ENCODE data around the gene CDV3. TPM values are rescaled to one million over a fixed set of nuclear protein-coding genes. Genes with fewer than 3 reads are reported as not detected.

The CDV3 gene
- total RNA-seq, 1 experiment from 2014 or later = 81.4 TPM

DNA sequence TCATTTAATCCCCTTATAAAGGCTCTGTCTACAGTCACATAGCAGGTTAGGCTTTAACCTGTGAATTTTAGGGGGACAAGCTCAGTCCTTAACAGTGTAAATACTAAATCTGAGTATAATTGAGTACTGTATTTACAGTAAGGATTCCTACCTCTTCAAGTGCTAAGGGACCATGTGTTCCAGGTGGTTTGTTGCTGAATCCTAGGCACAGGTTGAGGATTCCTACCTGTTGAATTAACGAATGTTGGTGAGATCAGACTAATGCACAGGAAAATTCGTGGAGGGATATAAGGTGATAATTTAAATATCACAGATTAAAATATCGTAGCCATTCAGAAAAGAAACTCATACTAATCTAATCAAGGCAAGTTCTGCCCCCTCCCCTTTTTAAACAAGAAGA lies 24.9 kb downstream of the CDV3 start:
- intact Hi-C loops (cut with micrococcal nuclease) = no loop called here
- no peaks in the 10 kb centered on the region for H3K9me2 ChIP-seq (replicated peaks; ENCODE audit: low read length)
- no peak overlapping the region for H3K4me3 ChIP-seq (ENCODE audit: low read length)
- no peak overlapping the region for H2AFZ ChIP-seq (ENCODE audit: low read length)
- no peak for TF ChIP-seq EZH2 (IDR thresholded peaks at IDR 0.05; ENCODE audit: low read length, unreplicated experiment)
- TF ChIP-seq, protein P1, sequence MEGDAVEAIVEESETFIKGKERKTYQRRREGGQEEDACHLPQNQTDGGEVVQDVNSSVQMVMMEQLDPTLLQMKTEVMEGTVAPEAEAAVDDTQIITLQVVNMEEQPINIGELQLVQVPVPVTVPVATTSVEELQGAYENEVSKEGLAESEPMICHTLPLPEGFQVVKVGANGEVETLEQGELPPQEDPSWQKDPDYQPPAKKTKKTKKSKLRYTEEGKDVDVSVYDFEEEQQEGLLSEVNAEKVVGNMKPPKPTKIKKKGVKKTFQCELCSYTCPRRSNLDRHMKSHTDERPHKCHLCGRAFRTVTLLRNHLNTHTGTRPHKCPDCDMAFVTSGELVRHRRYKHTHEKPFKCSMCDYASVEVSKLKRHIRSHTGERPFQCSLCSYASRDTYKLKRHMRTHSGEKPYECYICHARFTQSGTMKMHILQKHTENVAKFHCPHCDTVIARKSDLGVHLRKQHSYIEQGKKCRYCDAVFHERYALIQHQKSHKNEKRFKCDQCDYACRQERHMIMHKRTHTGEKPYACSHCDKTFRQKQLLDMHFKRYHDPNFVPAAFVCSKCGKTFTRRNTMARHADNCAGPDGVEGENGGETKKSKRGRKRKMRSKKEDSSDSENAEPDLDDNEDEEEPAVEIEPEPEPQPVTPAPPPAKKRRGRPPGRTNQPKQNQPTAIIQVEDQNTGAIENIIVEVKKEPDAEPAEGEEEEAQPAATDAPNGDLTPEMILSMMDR (conservative IDR thresholded peaks at IDR 0.05; ENCODE audit: low read depth, low read length) = no peak
- no peak for TF ChIP-seq EZH2phosphoT487 (IDR thresholded peaks at IDR 0.05; ENCODE audit: borderline replicate concordance, low read length)
- ChIA-PET CTCF (no interaction called here), POLR2A (ENCODE audit: unreplicated experiment) (no interaction called here)
- no TSS peak for BruUV-seq (replicated peaks)
- peaks cover 9% of the 10 kb centered on the region; the same call in 1 of the 2 replicates for H3K4me1 ChIP-seq (ENCODE audit: insufficient read depth, low read length)
- no peaks in the 10 kb centered on the region for H3F3A ChIP-seq (ENCODE audit: low read length, unreplicated experiment)
- H3K79me2 ChIP-seq (ENCODE audit: low read length) = no peaks in the 10 kb centered on the region
- no peaks in the 10 kb centered on the region for H3K27me3 ChIP-seq (ENCODE audit: low read length)
- DNase-seq (no peak), ATAC-seq (no peak)
- no peak overlapping the region for H3K27ac ChIP-seq (ENCODE audit: low read length)
- H4K20me1 ChIP-seq (ENCODE audit: low read length) = no peaks in the 10 kb centered on the region
- H3K36me3 ChIP-seq (ENCODE audit: low read depth, low read length) = peaks cover 5% of the 10 kb centered on the region; the same call in 1 of the 2 replicates
- H3K9me3 ChIP-seq (ENCODE audit: low read length) = no peaks in the 10 kb centered on the region
- no peak overlapping the region for H3K4me2 ChIP-seq (ENCODE audit: low read length)
- no peak overlapping the region for H3K9ac ChIP-seq (ENCODE audit: low read length)

DNA sequence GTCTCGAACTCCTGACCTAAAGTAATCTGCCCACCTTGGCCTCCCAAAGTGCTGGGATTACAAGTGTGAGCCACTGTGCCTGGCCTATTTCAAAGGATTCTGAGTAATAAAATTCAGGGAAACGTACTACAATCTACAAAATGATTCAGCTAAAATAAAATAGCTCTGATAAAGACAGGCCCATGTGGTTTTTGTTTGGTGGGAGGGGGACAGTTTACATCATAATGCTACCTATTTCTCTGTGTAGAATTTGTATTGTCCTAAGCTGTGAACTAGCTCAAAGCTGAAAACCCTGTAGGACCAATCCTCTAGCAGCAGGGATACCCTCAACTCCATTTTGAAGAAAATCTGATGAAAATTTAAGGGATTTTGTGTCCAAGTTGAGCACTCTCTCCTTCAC lies 25.8 kb downstream of the CDV3 start:
- H3K9me2 ChIP-seq (replicated peaks; ENCODE audit: low read length) = no peaks in the 10 kb centered on the region
- intact Hi-C loops (cut with micrococcal nuclease) = no loop called here
- TF ChIP-seq, protein P1 (conservative IDR thresholded peaks at IDR 0.05; ENCODE audit: low read depth, low read length) = no peak
- no peak for TF ChIP-seq EZH2phosphoT487 (IDR thresholded peaks at IDR 0.05; ENCODE audit: borderline replicate concordance, low read length)
- no peak for TF ChIP-seq EZH2 (IDR thresholded peaks at IDR 0.05; ENCODE audit: low read length, unreplicated experiment)
- no peaks in the 10 kb centered on the region for H3K9me3 ChIP-seq (ENCODE audit: low read length)
- H3K4me2 ChIP-seq (ENCODE audit: low read length) = no peak overlapping the region
- H3K36me3 ChIP-seq (ENCODE audit: low read depth, low read length) = peaks cover 5% of the 10 kb centered on the region; the same call in 1 of the 2 replicates
- no TSS peak for BruUV-seq (replicated peaks)
- DNase-seq (no peak), ATAC-seq (no peak)
- CTCF ChIA-PET = no interaction called here
- no peak overlapping the region for H3K4me3 ChIP-seq (ENCODE audit: low read length)
- H3K9ac ChIP-seq (ENCODE audit: low read length) = no peak overlapping the region
- peaks cover 9% of the 10 kb centered on the region; the same call in 1 of the 2 replicates for H3K4me1 ChIP-seq (ENCODE audit: insufficient read depth, low read length)
- POLR2A ChIA-PET (ENCODE audit: unreplicated experiment) = no interaction called here
- no peak overlapping the region for H2AFZ ChIP-seq (ENCODE audit: low read length)
- H4K20me1 ChIP-seq (ENCODE audit: low read length) = no peaks in the 10 kb centered on the region
- H3K27me3 ChIP-seq (ENCODE audit: low read length) = no peaks in the 10 kb centered on the region
- H3F3A ChIP-seq (ENCODE audit: low read length, unreplicated experiment) = no peaks in the 10 kb centered on the region
- H3K27ac ChIP-seq (ENCODE audit: low read length) = no peak overlapping the region
- no peaks in the 10 kb centered on the region for H3K79me2 ChIP-seq (ENCODE audit: low read length)

DNA sequence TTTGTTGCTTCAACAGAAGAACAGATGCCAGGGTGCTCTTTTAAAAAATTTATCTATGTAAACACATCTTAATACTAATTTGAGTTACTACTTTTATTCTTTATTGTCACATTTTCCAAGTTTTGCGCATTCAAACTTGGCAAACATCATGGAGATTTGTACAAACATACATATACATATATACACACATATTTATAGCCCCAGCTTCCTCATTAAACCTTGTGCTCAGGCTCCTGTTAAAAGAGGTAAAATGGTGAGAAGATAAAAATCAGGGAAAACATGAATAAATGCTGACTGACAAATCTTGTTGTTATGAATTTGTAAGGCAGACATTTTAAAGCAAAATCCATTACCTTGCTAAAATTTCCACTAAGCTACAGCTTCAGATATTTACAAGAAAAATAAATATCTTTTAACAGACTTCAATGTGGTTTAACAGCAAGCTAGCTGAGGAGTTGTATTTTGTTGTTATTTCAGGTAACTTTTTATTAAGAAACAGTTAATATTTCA lies 27.1 kb downstream of the CDV3 start:
- Histone ChIP-seq H3K79me2 (ENCODE audit: low read length) (no peaks in the 10 kb centered on the region), H3K36me3 (ENCODE audit: low read depth, low read length) (peaks cover 5% of the 10 kb centered on the region; the same call in 1 of the 2 replicates), H3K4me2 (ENCODE audit: low read length) (no peak overlapping the region), H3K4me3 (ENCODE audit: low read length) (no peak overlapping the region), H3K4me1 (ENCODE audit: insufficient read depth, low read length) (peaks cover under 1% of the 10 kb centered on the region; the same call in 1 of the 2 replicates), H3K9me3 (ENCODE audit: low read length) (no peaks in the 10 kb centered on the region), H3F3A (ENCODE audit: low read length, unreplicated experiment) (no peaks in the 10 kb centered on the region), H3K27ac (ENCODE audit: low read length) (no peak overlapping the region), H2AFZ (ENCODE audit: low read length) (no peak overlapping the region), H3K9ac (ENCODE audit: low read length) (no peak overlapping the region), H3K27me3 (ENCODE audit: low read length) (no peaks in the 10 kb centered on the region), H4K20me1 (ENCODE audit: low read length) (no peaks in the 10 kb centered on the region), H3K9me2 (replicated peaks; ENCODE audit: low read length) (no peaks in the 10 kb centered on the region)
- TF ChIP-seq EZH2phosphoT487 (IDR thresholded peaks at IDR 0.05; ENCODE audit: borderline replicate concordance, low read length) = no peak
- TF ChIP-seq, protein P1 (conservative IDR thresholded peaks at IDR 0.05; ENCODE audit: low read depth, low read length) = no peak
- no peak for TF ChIP-seq EZH2 (IDR thresholded peaks at IDR 0.05; ENCODE audit: low read length, unreplicated experiment)
- ATAC-seq (no peak), DNase-seq (no peak)
- ChIA-PET POLR2A (ENCODE audit: unreplicated experiment) (no interaction called here), CTCF (interaction anchor here (0.6 kb wide), 1 partner anchor 133 kb away, joined by 3 read pairs; no protein-coding TSS in a partner anchor)
- intact Hi-C loops (cut with micrococcal nuclease) = no loop called here
- BruUV-seq (replicated peaks) = no TSS peak

Measured in PC-3 (cell line).